Ammon's horn (tissue), 1 donor: Measurements from ENCODE around the gene PRR19.
A peak's percentile ranks its signal among the peaks of the same experiment; 100 is the strongest.

Experiments
- DNase-seq: peaks from one replicate; pipeline ENCODE4 v3.0.0-alpha.2; 2016; ENCODE audit warnings: low spot score

Gene PRR19

GRCh38 chr19:42271045-42271419 is 30.9 kb upstream of the PRR19 start:
- no peak for DNase-seq

- DNase-seq, result no peak
Observed at GRCh38 chr19:42271861-42272534, 29.9 kb upstream of the PRR19 start.

- no peak for DNase-seq
Observed at GRCh38 chr19:42272535-42272897, 29.4 kb upstream of the PRR19 start.

- DNase-seq, result no peak
Observed at GRCh38 chr19:42272989-42273406, 28.9 kb upstream of the PRR19 start.

GRCh38 chr19:42273407-42274064 is 28.4 kb upstream of the PRR19 start:
- no peak for DNase-seq

- peak; percentile 1 for DNase-seq
Observed at GRCh38 chr19:42274065-42274682, 27.8 kb upstream of the PRR19 start.

GRCh38 chr19:42275103-42275502 is 26.8 kb upstream of the PRR19 start:
- DNase-seq, result peak; percentile 1

- DNase-seq, result peak; percentile 1
Observed at GRCh38 chr19:42275517-42275916, 26.4 kb upstream of the PRR19 start.

- DNase-seq, result peak; percentile 1
Observed at GRCh38 chr19:42276284-42276683, 25.6 kb upstream of the PRR19 start.

- DNase-seq, result peak; percentile 0
Observed at GRCh38 chr19:42276821-42277220, 25.1 kb upstream of the PRR19 start.

- DNase-seq, result peak; percentile 10
Observed at GRCh38 chr19:42277821-42278451, 24.0 kb upstream of the PRR19 start.

- DNase-seq, result peak; percentile 7
Observed at GRCh38 chr19:42278452-42279154, 23.3 kb upstream of the PRR19 start.

GRCh38 chr19:42279155-42279901 is 22.6 kb upstream of the PRR19 start:
- DNase-seq, result no peak

GRCh38 chr19:42279902-42280814 is 21.8 kb upstream of the PRR19 start:
- peak; percentile 97 for DNase-seq

- DNase-seq, result peak; percentile 66
Observed at GRCh38 chr19:42280815-42281145, 21.2 kb upstream of the PRR19 start.

GRCh38 chr19:42281146-42281826 is 20.6 kb upstream of the PRR19 start:
- peak; percentile 78 for DNase-seq

GRCh38 chr19:42281827-42282762 is 19.8 kb upstream of the PRR19 start:
- peak; percentile 18 for DNase-seq

- no peak for DNase-seq
Observed at GRCh38 chr19:42282819-42283187, 19.1 kb upstream of the PRR19 start.
